ENCODE measurements around the gene GPD2.

GPD2 gene

GRCh38 chr2:156448766-156449165 is 12.6 kb downstream of the GPD2 start:
- TF ChIP-seq GATA2 (IDR thresholded peaks at IDR 0.05; ENCODE audit: low read depth, low read length) = no peak
- no peak for TF ChIP-seq GATA3 (IDR thresholded peaks at IDR 0.05; ENCODE audit: low read depth, low read length)

DNA sequence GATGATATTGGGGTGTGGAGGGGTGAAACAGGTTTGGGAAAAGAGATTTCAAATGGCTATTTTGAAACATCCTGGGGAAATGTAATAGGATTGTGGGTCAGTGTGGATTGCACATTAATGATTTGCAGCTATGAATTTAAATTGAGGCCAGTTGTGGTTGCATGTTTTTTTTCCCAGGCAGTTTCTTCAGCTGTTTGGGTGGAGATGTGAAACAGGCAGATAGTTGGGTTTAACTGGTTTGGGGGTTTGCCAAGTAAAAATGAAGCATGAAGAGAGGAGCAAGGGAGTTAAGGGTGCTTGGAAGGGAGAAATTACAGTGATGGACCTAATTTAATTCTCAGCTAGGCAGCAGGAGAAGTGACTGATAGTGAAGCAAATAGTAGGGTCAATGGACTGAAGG is 16.8 kb downstream of the GPD2 start:
- TF ChIP-seq GATA2 (IDR thresholded peaks at IDR 0.05; ENCODE audit: low read depth, low read length) = no peak
- no peak for TF ChIP-seq GATA3 (IDR thresholded peaks at IDR 0.05; ENCODE audit: low read depth, low read length)

DNA sequence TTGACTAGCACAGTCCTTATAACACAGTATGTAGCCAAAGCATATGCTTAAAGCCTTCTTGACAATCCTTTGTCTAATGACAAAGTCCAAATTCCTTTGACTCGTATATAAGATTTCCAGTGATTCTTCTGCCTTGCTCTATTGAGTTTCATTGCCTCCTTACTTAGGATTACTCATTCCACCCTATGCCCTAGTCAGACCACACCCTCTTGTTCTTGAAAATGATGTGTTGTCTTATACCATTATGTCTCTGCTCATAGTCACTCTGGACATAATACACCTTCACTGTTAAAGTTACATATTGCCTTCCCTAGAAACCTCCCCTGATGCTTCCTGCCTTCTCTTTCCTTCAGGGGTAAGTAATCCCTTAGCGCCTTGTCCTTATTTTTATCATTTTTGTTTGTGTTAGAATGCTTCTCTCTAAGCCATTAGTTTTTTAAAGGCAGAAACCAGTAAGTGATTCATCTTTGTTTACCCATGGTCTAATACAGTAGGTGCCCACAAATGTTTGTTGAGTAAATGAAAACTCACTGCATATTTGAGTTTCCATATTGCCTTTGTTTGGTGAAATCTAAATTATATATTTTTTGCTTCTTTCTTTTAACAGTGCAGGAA is 19.3 kb downstream of the GPD2 start:
- TF ChIP-seq GATA3 (IDR thresholded peaks at IDR 0.05; ENCODE audit: low read depth, low read length) (no peak), GATA2 (IDR thresholded peaks at IDR 0.05; ENCODE audit: low read depth, low read length) (no peak)

DNA sequence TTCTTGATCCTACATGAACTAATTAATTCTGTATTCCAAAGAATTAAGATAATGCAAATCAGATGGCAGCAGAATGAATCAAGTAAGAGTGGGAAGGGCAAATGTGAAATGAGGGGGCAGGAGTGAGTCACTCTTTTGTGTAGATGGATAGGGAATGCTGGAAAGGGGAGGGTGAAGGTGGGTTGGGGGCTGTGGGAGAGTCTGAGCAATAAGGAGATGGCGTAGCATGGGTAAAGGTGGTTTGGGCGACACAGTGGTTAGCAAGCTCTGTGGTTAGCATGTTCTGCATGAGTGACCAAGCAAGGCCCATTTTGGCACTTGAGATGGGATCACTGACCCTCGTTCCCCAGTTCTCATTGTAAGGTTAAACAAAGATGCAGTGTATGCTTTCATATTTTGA is 20.4 kb downstream of the GPD2 start:
- TF ChIP-seq GATA2 (IDR thresholded peaks at IDR 0.05; ENCODE audit: low read depth, low read length) (no peak), GATA3 (IDR thresholded peaks at IDR 0.05; ENCODE audit: low read depth, low read length) (no peak)

DNA sequence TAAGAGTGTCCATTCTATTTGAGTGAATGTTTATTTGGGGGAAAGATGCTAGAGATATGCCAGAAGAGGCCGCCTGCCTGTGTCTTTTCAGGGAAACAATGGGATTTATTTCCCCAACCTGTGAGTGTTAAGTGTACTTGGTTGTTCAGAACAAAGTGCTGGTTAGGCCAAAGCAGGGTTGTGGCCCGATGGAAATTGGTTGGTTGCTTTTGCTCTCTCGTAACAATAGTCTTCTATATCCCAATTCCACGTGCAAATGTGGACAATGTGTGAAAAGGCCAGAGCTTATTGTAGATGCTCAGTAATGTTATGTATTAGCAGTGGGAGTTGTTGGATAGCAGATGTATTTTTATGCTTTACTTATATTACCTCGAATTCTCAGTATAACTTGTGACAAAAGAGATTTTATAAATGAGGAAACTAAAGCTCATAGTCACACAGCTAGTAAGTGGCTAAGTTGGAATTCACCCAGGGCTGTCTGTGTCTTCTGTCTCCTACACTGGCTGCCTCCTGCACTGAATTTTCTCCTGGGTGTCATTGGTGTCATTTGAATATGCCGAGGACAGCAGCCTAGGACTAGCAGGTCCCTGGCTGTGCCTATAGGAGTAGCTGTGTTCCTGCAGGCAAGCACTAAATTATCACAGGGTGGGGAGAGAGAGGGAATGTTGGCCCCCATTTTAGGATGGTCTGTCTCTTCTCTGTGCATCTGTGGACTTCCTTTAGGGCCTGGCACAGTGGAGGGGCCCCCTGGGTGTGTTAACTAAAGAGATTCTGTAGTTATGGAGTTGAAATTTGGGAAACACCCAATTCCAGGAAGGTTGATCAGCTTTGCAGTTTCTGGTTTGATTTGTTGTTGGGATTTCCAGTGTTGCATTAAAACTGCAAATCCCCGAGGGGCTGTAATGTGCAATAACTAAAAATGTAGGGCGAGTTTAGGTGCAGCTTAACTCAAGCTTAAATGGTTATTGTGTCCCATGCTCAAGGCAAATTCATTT is 21.6 kb downstream of the GPD2 start:
- TF ChIP-seq GATA2 (IDR thresholded peaks at IDR 0.05; ENCODE audit: low read depth, low read length) (no peak), GATA3 (IDR thresholded peaks at IDR 0.05; ENCODE audit: low read depth, low read length) (no peak)

- TF ChIP-seq GATA2 (IDR thresholded peaks at IDR 0.05; ENCODE audit: low read depth, low read length) (no peak), GATA3 (IDR thresholded peaks at IDR 0.05; ENCODE audit: low read depth, low read length) (no peak)
These were observed 23.5 kb downstream of the GPD2 start for GRCh38 chr2:156459720-156460119.

GRCh38 chr2:156464106-156464505 is 27.9 kb downstream of the GPD2 start:
- TF ChIP-seq GATA3 (IDR thresholded peaks at IDR 0.05; ENCODE audit: low read depth, low read length) (no peak), GATA2 (IDR thresholded peaks at IDR 0.05; ENCODE audit: low read depth, low read length) (no peak)

- TF ChIP-seq GATA3 (IDR thresholded peaks at IDR 0.05; ENCODE audit: low read depth, low read length) (no peak), GATA2 (IDR thresholded peaks at IDR 0.05; ENCODE audit: low read depth, low read length) (no peak)
These were observed 29.4 kb downstream of the GPD2 start for GRCh38 chr2:156465573-156465972.

DNA sequence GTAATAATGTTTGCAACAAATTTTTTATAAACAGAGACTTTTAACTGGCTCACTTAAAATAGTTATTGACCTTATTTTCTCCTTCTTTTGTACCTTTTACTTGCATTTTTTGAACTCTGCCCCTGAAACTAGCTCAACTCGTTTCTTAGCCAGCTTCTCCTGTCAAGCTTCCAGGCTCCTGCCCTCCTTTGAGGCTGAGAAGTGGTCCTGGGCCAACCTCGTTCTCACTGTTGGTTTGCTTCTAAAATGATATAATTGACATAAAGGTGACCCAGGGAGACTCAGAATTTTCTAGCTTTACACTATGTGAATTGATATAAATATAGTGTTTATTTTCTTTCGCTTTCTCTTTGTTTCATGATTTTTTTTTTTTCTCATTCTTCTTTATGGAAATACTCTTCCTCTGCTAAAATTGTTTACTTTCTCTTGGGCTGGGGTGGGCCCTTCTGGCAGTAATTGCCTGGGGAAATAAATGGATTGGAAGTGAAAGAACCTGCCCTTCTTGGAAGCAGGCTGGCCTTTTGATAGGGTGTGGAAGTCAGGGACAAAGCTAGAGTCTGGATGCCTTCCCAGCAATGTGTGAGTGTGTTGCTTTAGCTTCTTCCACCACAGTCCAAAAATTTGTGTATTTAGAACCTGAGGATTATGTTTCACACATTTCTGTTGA is 30.7 kb downstream of the GPD2 start:
- TF ChIP-seq GATA2 (IDR thresholded peaks at IDR 0.05; ENCODE audit: low read depth, low read length) (no peak), GATA3 (IDR thresholded peaks at IDR 0.05; ENCODE audit: low read depth, low read length) (no peak)

DNA sequence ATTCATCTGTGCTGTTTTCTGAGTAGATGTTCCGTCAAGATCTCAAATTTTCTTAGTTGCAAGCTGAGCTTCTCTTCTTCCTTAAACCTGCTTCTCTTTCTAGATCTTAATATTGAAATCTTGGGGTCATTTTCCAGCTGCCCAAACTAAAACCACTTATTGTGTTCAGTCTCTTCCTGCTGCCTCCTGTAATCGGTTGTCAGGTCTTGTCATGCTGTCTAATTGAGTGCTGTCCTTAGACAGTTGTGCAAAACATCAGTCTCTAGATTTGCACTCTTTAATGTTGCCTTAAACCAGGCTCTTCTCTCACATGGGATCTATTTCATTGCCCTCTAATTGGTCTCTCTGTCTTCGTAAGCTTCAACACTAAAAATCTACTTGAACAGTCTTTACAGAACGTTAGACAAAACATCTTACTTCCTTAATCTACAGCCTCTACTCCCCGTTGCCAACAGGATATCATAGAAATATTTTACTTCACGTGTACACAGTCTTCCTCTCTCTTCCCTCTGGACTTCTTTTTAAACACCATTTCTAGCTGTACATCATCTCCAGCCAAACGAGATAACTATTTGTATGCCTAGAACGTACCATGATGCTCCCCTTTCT is 34.9 kb downstream of the GPD2 start:
- no peak for TF ChIP-seq GATA3 (IDR thresholded peaks at IDR 0.05; ENCODE audit: low read depth, low read length)
- TF ChIP-seq GATA2 (IDR thresholded peaks at IDR 0.05; ENCODE audit: low read depth, low read length) = no peak

- TF ChIP-seq GATA3 (IDR thresholded peaks at IDR 0.05; ENCODE audit: low read depth, low read length) (no peak), GATA2 (IDR thresholded peaks at IDR 0.05; ENCODE audit: low read depth, low read length) (no peak)
These were observed 35.6 kb downstream of the GPD2 start for GRCh38 chr2:156471762-156472161.

DNA sequence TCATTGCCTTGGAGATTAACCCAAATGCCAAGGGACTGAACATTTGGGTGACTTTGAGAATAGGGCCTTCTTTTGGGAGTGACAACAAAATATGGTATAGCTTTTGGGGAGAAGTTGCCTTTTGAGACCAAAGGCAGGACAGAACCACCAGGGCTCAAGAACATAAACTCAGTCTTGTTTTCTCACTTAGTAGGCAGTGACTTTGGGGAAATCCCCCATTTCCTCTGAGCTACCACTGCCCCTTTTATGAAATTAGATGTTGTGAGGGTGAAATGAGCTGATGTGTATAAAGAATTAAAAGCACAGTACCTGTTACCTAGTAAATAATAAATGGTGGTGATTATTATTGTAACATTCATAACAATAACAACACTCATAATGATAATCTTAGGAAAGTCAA is 36.5 kb downstream of the GPD2 start:
- no peak for TF ChIP-seq GATA2 (IDR thresholded peaks at IDR 0.05; ENCODE audit: low read depth, low read length)
- TF ChIP-seq GATA3 (IDR thresholded peaks at IDR 0.05; ENCODE audit: low read depth, low read length) = no peak

GRCh38 chr2:156473445-156473844 is 37.3 kb downstream of the GPD2 start:
- TF ChIP-seq GATA3 (IDR thresholded peaks at IDR 0.05; ENCODE audit: low read depth, low read length) (no peak), GATA2 (IDR thresholded peaks at IDR 0.05; ENCODE audit: low read depth, low read length) (no peak)

DNA sequence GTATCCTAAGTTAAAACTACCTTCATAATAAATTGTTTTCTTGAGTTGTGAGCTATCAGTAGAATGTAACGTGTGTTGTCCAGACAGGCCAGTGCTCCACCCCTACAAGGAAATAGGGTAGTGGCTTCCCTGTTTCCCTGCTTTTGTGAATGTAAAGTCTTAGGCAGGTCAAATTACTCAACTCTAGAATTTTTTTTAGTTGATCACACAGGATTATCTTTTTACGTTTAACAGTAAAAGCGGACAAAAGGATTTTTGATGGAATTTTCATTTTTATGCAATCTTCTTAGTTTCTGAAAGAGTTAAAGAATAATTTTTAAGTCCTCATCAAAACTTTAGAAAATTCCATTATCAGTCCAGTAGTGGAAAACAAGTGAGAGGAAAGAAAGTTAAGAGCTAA is 38.2 kb downstream of the GPD2 start:
- no peak for TF ChIP-seq GATA2 (IDR thresholded peaks at IDR 0.05; ENCODE audit: low read depth, low read length)
- no peak for TF ChIP-seq GATA3 (IDR thresholded peaks at IDR 0.05; ENCODE audit: low read depth, low read length)

Data from SH-SY5Y (cell line).